ENCODE results near the gene MARS1.
A peak's percentile ranks its signal among the peaks of the same experiment; 100 is the strongest.

Gene MARS1

GRCh38 chr12:57518176-57518919 is 30.5 kb downstream of the MARS1 start:
- DNase-seq (ENCODE audit: low read depth), result peak; percentile 33

GRCh38 chr12:57518920-57519795 is 31.3 kb downstream of the MARS1 start:
- DNase-seq (ENCODE audit: low read depth), result peak; percentile 59

DNA sequence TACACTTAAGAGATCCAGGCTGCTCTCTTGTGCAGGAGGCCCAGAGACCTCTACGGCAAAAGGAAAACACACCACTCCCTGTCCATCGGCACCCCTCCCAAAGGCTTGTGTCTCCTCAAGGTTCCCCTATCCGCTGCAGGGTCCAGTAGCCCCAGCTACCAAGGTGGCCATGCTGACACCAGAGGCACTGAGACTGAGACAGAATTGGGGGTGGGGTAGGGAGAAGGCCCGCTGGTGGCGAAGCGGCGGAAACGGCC is 31.9 kb downstream of the MARS1 start:
- no peak for DNase-seq (ENCODE audit: low read depth)

GRCh38 chr12:57520053-57520818 is 32.4 kb downstream of the MARS1 start, which contains the start of gene DDIT3:
Gene DDIT3, minus strand, starts transcription at chr12:57520514. Its CDS starts 3,108 bp downstream, at chr12:57517406.
- DNase-seq (ENCODE audit: low read depth), result peak; percentile 99

- no peak for DNase-seq (ENCODE audit: low read depth)
These were observed 33.7 kb downstream of the MARS1 start for GRCh38 chr12:57521525-57522010.

DNA sequence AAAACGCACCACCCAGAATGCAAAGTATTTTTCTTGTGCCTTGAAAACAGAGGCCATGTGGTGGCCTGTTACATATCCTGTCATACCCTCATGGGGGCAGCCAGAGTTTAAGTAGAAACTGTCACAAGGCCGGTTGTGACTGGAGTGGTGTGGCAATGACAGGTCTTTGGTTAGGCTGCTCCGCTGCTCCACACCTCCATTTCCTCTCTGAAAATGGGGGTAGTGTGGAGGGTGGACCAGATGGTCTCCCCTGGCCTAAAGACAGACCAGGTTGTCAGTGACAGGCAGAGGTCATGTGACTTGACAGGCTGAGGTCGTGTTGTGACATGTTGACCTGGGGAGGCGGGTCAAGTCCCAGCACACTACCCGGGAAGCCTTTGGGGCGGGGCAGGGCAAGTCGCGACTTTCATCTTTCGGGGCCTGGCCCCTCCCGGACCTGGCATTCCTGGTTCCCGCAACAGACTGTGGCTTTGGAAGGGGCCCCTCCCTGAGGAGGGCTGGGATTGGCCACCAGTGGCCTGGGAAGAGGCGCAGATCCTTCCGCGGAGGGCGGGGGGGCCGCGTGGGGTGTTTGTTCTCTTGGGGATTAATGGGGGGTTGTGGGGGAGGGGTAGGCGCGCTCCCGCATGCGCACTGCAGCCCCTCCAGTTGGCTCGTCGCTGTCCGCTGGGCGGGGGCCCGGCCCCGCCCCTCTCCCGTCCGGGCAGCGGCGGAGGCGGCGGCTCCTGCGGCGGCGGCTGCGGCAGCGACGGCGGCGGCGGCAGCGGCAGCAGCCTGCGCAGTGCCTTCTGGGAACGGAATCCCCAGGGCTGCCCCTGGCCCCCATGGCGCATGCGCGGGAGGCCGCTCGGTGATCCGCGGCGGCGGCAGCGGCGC is 34.4 kb downstream of the MARS1 start, which contains the start of gene MBD6:
Gene MBD6 (plus strand): TSS at position 814 of the 876 bp plus-strand sequence. CDS start 1,480 bp downstream, outside the sequence.
- peak; percentile 94 for DNase-seq (ENCODE audit: low read depth)

DNA sequence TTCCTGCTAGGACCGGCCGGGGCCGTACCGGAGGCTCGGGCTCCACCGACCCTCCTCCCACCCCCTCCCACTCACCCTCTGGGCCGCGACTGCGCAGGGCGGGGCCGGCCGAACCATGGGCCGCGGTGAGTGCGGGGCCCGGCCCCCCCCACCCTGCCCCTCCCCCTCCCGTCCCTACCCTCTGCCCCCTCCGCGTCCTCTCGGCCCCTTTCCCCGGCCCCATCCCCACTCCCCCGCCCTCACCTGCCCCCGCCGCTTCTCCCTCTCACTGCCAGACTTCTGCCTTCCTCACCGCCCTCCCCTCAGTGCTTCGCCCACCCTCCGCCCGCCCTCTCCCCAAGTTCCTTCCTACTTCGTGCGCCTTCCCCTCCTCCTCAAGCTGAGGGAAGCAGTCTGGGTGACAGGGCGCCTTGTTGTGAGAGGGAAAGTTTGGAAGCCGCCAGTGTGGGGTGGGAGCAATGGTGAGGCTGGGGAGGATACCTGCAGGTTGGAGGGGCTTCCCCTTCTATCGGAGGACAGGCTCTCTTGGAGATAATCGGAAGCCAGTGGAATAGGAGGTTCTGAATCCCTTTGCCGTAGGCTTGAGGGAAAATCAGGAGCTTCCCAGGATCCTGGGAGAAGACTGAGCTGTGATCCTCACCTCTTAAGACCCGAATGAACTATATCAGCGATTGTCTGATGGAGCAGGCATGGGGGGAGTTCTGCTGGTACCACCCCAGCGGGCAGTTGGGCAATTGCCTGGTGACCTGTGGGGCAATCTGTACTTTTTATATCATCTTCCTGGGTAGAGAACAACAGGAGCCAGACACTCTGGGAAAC is 35.2 kb downstream of the MARS1 start:
- peak; percentile 56 for DNase-seq (ENCODE audit: low read depth)

- no peak for DNase-seq (ENCODE audit: low read depth)
These were observed 36.1 kb downstream of the MARS1 start for GRCh38 chr12:57523706-57524614.

- no peak for DNase-seq (ENCODE audit: low read depth)
These were observed 37.1 kb downstream of the MARS1 start for GRCh38 chr12:57524814-57525614.

DNA sequence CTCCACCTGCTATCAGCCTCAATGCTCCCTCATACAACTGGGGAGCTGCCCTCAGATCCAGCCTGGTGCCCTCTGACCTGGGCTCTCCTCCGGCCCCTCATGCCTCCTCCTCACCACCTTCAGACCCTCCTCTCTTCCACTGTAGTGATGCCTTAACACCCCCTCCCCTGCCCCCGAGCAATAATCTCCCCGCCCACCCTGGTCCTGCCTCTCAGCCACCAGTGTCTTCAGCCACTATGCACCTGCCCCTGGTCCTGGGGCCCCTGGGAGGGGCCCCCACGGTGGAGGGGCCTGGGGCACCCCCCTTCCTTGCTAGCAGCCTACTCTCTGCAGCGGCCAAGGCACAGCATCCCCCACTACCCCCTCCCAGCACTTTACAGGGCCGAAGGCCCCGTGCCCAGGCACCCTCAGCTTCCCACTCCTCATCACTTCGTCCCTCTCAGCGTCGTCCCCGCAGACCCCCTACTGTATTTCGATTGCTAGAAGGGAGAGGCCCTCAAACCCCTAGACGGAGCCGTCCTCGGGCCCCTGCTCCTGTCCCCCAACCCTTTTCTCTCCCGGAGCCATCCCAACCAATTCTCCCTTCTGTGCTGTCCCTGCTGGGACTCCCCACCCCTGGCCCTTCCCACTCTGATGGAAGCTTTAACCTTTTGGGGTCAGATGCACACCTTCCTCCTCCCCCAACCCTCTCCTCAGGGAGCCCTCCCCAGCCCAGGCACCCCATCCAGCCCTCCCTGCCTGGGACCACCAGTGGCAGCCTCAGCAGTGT is 37.9 kb downstream of the MARS1 start:
- DNase-seq (ENCODE audit: low read depth), result no peak

GRCh38 chr12:57526477-57527126 is 38.7 kb downstream of the MARS1 start:
- DNase-seq (ENCODE audit: low read depth), result no peak

DNA sequence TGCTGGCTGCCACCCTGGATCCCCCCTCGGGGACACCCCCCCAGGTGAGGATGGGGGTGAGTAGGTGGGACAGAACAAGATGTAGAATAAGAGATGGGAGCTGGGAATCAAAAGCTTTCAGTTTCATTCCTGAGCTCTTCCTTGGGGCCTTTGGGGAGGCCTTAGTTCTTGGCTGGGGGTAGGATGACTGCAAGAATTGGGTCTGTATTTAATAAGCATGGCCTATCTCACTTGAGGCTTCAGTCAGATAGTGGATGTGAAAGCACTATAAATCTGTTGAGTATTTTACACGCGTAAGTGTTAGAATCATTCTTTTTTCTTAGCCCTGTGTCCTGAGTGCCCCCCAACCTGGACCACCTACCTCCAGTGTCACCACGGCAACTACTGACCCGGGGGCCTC is 39.3 kb downstream of the MARS1 start:
- DNase-seq (ENCODE audit: low read depth), result no peak

DNA sequence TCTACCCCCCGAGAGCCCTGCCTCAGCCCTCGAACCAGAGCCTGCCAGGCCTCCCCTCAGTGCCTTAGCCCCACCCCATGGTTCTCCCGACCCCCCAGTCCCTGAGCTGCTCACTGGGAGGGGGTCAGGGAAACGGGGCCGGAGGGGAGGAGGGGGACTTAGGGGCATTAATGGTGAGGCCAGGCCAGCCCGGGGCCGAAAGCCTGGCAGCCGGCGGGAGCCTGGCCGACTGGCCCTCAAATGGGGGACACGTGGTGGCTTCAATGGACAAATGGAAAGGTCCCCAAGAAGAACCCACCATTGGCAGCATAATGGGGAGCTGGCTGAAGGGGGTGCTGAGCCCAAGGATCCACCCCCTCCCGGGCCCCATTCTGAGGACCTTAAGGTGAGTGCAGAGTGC is 40.3 kb downstream of the MARS1 start:
- no peak for DNase-seq (ENCODE audit: low read depth)

DNA sequence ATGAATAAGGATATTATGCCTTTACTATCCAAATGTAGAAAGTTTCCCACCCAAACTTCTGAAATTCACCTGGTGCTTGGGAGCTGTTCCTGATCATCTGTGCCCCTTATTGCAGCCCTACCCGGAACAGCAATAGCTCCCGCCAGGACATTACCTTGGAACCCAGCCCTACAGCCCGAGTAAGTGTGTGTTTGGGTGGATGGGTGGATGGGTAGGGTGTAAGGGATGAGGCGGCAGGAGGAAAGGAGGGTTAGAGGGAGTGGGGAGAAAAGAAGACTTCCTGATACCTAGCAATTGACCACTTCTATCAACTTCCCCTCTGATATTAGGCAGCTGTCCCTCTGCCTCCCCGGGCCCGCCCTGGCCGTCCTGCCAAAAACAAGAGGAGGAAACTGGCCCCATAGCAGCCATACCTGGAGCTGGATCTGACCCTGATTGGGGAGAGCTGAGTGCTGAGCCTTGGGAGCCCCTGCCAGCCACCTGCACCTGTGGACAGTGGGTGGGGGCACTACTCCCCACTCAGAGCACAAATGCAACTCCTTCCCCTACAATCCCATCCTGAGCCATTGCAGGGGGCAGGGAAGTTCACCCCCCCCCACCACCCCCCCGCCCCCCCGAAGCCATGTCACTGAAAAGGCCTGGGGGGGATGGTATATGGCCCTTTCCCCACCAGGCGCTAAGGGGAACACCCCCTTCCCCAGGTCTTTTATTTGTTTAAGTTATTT is 41.1 kb downstream of the MARS1 start:
- no peak for DNase-seq (ENCODE audit: low read depth)

DNA sequence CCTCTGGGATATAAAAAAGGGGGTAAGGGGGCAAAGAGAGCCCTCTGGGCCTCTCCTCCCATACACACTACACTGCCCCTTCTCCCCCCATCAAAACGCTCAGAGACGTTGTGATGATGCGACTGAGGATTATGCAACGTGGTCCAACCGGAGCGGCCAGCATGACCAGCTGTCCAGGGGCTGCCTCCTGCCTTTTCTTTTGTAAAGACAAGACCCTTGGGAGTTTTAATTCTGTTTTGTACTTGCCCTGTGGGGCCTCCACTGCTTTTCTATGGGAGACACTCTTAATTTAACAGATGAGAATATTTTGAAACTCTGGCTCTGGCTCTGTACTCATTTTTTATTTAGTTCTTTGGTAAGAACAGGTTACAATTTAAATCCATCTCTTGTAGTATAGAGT is 42.0 kb downstream of the MARS1 start:
- no peak for DNase-seq (ENCODE audit: low read depth)

DNA sequence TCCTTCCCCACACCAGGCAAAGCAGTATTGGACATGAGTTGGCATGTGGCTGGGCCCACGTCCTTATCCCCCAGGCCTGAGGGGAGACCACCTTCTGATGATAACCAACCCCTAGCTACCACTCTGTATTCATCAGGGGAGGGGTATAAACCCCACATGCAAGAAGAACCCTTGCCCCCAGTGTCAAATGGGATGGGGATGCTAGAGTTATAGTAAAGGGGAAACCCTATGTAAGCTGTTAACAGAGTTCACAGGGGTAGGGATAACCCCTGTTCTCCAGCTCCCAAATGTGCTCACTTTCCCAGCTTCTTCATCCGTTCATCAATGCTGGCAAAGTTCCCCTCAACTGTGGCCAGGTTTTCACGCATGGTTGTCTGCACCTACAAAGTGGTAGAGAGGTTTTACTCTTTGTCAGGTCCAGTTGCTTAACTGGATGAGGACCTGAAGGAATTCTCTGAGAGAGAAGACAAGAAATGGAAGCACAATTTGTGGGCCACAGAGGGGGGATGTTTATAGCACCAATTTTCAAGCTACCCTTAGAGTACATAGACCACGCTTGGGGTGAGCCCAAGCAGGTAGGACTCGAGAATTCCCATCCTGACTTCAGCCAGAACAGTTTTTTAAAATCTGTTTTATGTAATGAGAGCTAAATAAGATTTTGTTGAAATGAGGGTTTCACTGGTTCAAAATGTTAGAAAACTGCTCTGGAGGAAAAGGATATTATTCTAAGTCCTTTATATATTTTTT is 42.7 kb downstream of the MARS1 start:
- DNase-seq (ENCODE audit: low read depth), result no peak

Data from EH (cell line).